ENCODE results near the gene IPPK.

The IPPK gene

GRCh38 chr9:92608241-92608908 is 61.6 kb downstream of the IPPK start:
- Histone ChIP-seq H3K79me2 (ENCODE audit: control insufficient read depth, insufficient read depth, low read length, unreplicated experiment) (no peaks in the 10 kb centered on the region), H3K36me3 (ENCODE audit: insufficient read depth, low read length) (peaks cover 3% of the 10 kb centered on the region; the same call in 1 of the 2 replicates), H3K27ac (ENCODE audit: low read depth, low read length) (no peak overlapping the region), H3K27me3 (ENCODE audit: insufficient read depth, low read length) (no peaks in the 10 kb centered on the region), H3K4me1 (ENCODE audit: control insufficient read depth, insufficient read depth, low read length, unreplicated experiment) (peaks cover 10% of the 10 kb centered on the region), H2AFZ (ENCODE audit: low read length, unreplicated experiment) (no peak overlapping the region), H3K4me3 (ENCODE audit: low read depth, low read length) (no peak overlapping the region)

GRCh38 chr9:92607773-92608172 is 62.2 kb downstream of the IPPK start:
- Histone ChIP-seq H2AFZ (ENCODE audit: low read length, unreplicated experiment) (no peak overlapping the region), H3K36me3 (ENCODE audit: insufficient read depth, low read length) (0 out of 2 replicates have a peak, but pooled peaks cover 3% of the 10 kb centered on the region), H3K27me3 (ENCODE audit: insufficient read depth, low read length) (no peaks in the 10 kb centered on the region), H3K27ac (ENCODE audit: low read depth, low read length) (peak overlapping the region; percentile 9; the same call in 1 of the 2 replicates), H3K4me3 (ENCODE audit: low read depth, low read length) (no peak overlapping the region), H3K4me1 (ENCODE audit: control insufficient read depth, insufficient read depth, low read length, unreplicated experiment) (peaks cover 10% of the 10 kb centered on the region), H3K79me2 (ENCODE audit: control insufficient read depth, insufficient read depth, low read length, unreplicated experiment) (no peaks in the 10 kb centered on the region)

GRCh38 chr9:92607088-92607487 is 62.8 kb downstream of the IPPK start:
- Histone ChIP-seq H2AFZ (ENCODE audit: low read length, unreplicated experiment) (no peak overlapping the region), H3K4me1 (ENCODE audit: control insufficient read depth, insufficient read depth, low read length, unreplicated experiment) (peaks cover 10% of the 10 kb centered on the region), H3K36me3 (ENCODE audit: insufficient read depth, low read length) (0 out of 2 replicates have a peak, but pooled peaks cover 3% of the 10 kb centered on the region), H3K4me3 (ENCODE audit: low read depth, low read length) (no peak overlapping the region), H3K27ac (ENCODE audit: low read depth, low read length) (peak overlapping the region; percentile 9; the same call in 1 of the 2 replicates), H3K79me2 (ENCODE audit: control insufficient read depth, insufficient read depth, low read length, unreplicated experiment) (no peaks in the 10 kb centered on the region), H3K27me3 (ENCODE audit: insufficient read depth, low read length) (no peaks in the 10 kb centered on the region)

GRCh38 chr9:92605224-92605623 is 64.7 kb downstream of the IPPK start:
- Histone ChIP-seq H3K36me3 (ENCODE audit: insufficient read depth, low read length) (0 out of 2 replicates have a peak, but pooled peaks cover 3% of the 10 kb centered on the region), H3K4me3 (ENCODE audit: low read depth, low read length) (no peak overlapping the region), H3K79me2 (ENCODE audit: control insufficient read depth, insufficient read depth, low read length, unreplicated experiment) (no peaks in the 10 kb centered on the region), H3K27me3 (ENCODE audit: insufficient read depth, low read length) (no peaks in the 10 kb centered on the region), H3K4me1 (ENCODE audit: control insufficient read depth, insufficient read depth, low read length, unreplicated experiment) (peaks cover 19% of the 10 kb centered on the region), H2AFZ (ENCODE audit: low read length, unreplicated experiment) (no peak overlapping the region), H3K27ac (ENCODE audit: low read depth, low read length) (no peak overlapping the region)

- no peak overlapping the region for H3K4me3 ChIP-seq (ENCODE audit: low read depth, low read length)
- H3K27me3 ChIP-seq (ENCODE audit: insufficient read depth, low read length): no peaks in the 10 kb centered on the region
- H3K36me3 ChIP-seq (ENCODE audit: insufficient read depth, low read length): 0 out of 2 replicates have a peak, but pooled peaks cover 3% of the 10 kb centered on the region
- no peaks in the 10 kb centered on the region for H3K79me2 ChIP-seq (ENCODE audit: control insufficient read depth, insufficient read depth, low read length, unreplicated experiment)
- H3K27ac ChIP-seq (ENCODE audit: low read depth, low read length): no peak overlapping the region
- peaks cover 19% of the 10 kb centered on the region for H3K4me1 ChIP-seq (ENCODE audit: control insufficient read depth, insufficient read depth, low read length, unreplicated experiment)
- no peak overlapping the region for H2AFZ ChIP-seq (ENCODE audit: low read length, unreplicated experiment)
Observed at GRCh38 chr9:92603990-92604389, 65.9 kb downstream of the IPPK start.

GRCh38 chr9:92603100-92603499 is 66.8 kb downstream of the IPPK start:
- H2AFZ ChIP-seq (ENCODE audit: low read length, unreplicated experiment): no peak overlapping the region
- H3K27me3 ChIP-seq (ENCODE audit: insufficient read depth, low read length): no peaks in the 10 kb centered on the region
- H3K36me3 ChIP-seq (ENCODE audit: insufficient read depth, low read length): 0 out of 2 replicates have a peak, but pooled peaks cover 3% of the 10 kb centered on the region
- no peaks in the 10 kb centered on the region for H3K79me2 ChIP-seq (ENCODE audit: control insufficient read depth, insufficient read depth, low read length, unreplicated experiment)
- peaks cover 19% of the 10 kb centered on the region for H3K4me1 ChIP-seq (ENCODE audit: control insufficient read depth, insufficient read depth, low read length, unreplicated experiment)
- H3K4me3 ChIP-seq (ENCODE audit: low read depth, low read length): no peak overlapping the region
- no peak overlapping the region for H3K27ac ChIP-seq (ENCODE audit: low read depth, low read length)

GRCh38 chr9:92602413-92602812 is 67.5 kb downstream of the IPPK start:
- no peak overlapping the region for H2AFZ ChIP-seq (ENCODE audit: low read length, unreplicated experiment)
- no peak overlapping the region for H3K27ac ChIP-seq (ENCODE audit: low read depth, low read length)
- no peaks in the 10 kb centered on the region for H3K27me3 ChIP-seq (ENCODE audit: insufficient read depth, low read length)
- H3K4me1 ChIP-seq (ENCODE audit: control insufficient read depth, insufficient read depth, low read length, unreplicated experiment): peaks cover 12% of the 10 kb centered on the region
- H3K4me3 ChIP-seq (ENCODE audit: low read depth, low read length): no peak overlapping the region
- H3K79me2 ChIP-seq (ENCODE audit: control insufficient read depth, insufficient read depth, low read length, unreplicated experiment): no peaks in the 10 kb centered on the region
- H3K36me3 ChIP-seq (ENCODE audit: insufficient read depth, low read length): 0 out of 2 replicates have a peak, but pooled peaks cover 3% of the 10 kb centered on the region

GRCh38 chr9:92601451-92601850 is 68.5 kb downstream of the IPPK start:
- peaks cover 10% of the 10 kb centered on the region for H3K4me1 ChIP-seq (ENCODE audit: control insufficient read depth, insufficient read depth, low read length, unreplicated experiment)
- no peaks in the 10 kb centered on the region for H3K27me3 ChIP-seq (ENCODE audit: insufficient read depth, low read length)
- no peak overlapping the region for H3K27ac ChIP-seq (ENCODE audit: low read depth, low read length)
- H2AFZ ChIP-seq (ENCODE audit: low read length, unreplicated experiment): no peak overlapping the region
- H3K79me2 ChIP-seq (ENCODE audit: control insufficient read depth, insufficient read depth, low read length, unreplicated experiment): no peaks in the 10 kb centered on the region
- H3K4me3 ChIP-seq (ENCODE audit: low read depth, low read length): no peak overlapping the region
- H3K36me3 ChIP-seq (ENCODE audit: insufficient read depth, low read length): 0 out of 2 replicates have a peak, but pooled peaks cover 3% of the 10 kb centered on the region

GRCh38 chr9:92600462-92601261 is 69.3 kb downstream of the IPPK start:
- H3K4me3 ChIP-seq (ENCODE audit: low read depth, low read length): no peak overlapping the region
- peaks cover 10% of the 10 kb centered on the region for H3K4me1 ChIP-seq (ENCODE audit: control insufficient read depth, insufficient read depth, low read length, unreplicated experiment)
- no peak overlapping the region for H3K27ac ChIP-seq (ENCODE audit: low read depth, low read length)
- H3K79me2 ChIP-seq (ENCODE audit: control insufficient read depth, insufficient read depth, low read length, unreplicated experiment): no peaks in the 10 kb centered on the region
- H3K27me3 ChIP-seq (ENCODE audit: insufficient read depth, low read length): no peaks in the 10 kb centered on the region
- H2AFZ ChIP-seq (ENCODE audit: low read length, unreplicated experiment): no peak overlapping the region
- H3K36me3 ChIP-seq (ENCODE audit: insufficient read depth, low read length): 0 out of 2 replicates have a peak, but pooled peaks cover 3% of the 10 kb centered on the region

- Histone ChIP-seq H2AFZ (ENCODE audit: low read length, unreplicated experiment) (no peak overlapping the region), H3K27ac (ENCODE audit: low read depth, low read length) (no peak overlapping the region), H3K27me3 (ENCODE audit: insufficient read depth, low read length) (no peaks in the 10 kb centered on the region), H3K4me1 (ENCODE audit: control insufficient read depth, insufficient read depth, low read length, unreplicated experiment) (peaks cover 10% of the 10 kb centered on the region), H3K4me3 (ENCODE audit: low read depth, low read length) (no peak overlapping the region), H3K36me3 (ENCODE audit: insufficient read depth, low read length) (0 out of 2 replicates have a peak, but pooled peaks cover 3% of the 10 kb centered on the region), H3K79me2 (ENCODE audit: control insufficient read depth, insufficient read depth, low read length, unreplicated experiment) (no peaks in the 10 kb centered on the region)
Observed at GRCh38 chr9:92599938-92600461, 69.9 kb downstream of the IPPK start.
